Hippocampal formation (tissue), 2 donors: ENCODE data around the gene SLC9A5.

Experiments used
- DNase-seq, 2 donors: peaks; one replicate each; lab custom pipeline; 2025; lab: John Stamatoyannopoulos, UW

Gene SLC9A5

GRCh38 chr16:67238806-67239470 lies 9.8 kb upstream of the SLC9A5 start:
- DNase-seq = no peak

- DNase-seq = no peak
These were observed 8.3 kb upstream of the SLC9A5 start for GRCh38 chr16:67240506-67240905.

GRCh38 chr16:67241008-67241900 lies 7.5 kb upstream of the SLC9A5 start:
- no peak for DNase-seq

- DNase-seq = no peak
These were observed 6.5 kb upstream of the SLC9A5 start for GRCh38 chr16:67242138-67242730.

- DNase-seq = no peak
These were observed 5.3 kb upstream of the SLC9A5 start for GRCh38 chr16:67243481-67243880.

- peak; percentile 22 to 41 for DNase-seq
These were observed 4.2 kb upstream of the SLC9A5 start for GRCh38 chr16:67244387-67245185.

- DNase-seq = no peak
These were observed 3.6 kb upstream of the SLC9A5 start for GRCh38 chr16:67245186-67245585.

GRCh38 chr16:67245674-67246080 lies 3.1 kb upstream of the SLC9A5 start:
- DNase-seq = no peak

GRCh38 chr16:67246081-67246755 lies 2.6 kb upstream of the SLC9A5 start:
- DNase-seq = peak in 1 of 2 donors; percentile 45

GRCh38 chr16:67246756-67247191 lies 2.0 kb upstream of the SLC9A5 start:
- DNase-seq = no peak

GRCh38 chr16:67247192-67248072 lies 1.3 kb upstream of the SLC9A5 start, which contains the start of gene FHOD1:
TSS of gene FHOD1 (minus strand) at chr16:67247481. CDS start at chr16:67247410, 71 bp downstream.
- DNase-seq = peak; percentile 82 to 87

- no peak for DNase-seq
These were observed 742 bp upstream of the SLC9A5 start for GRCh38 chr16:67248073-67248400.

GRCh38 chr16:67249178-67250044 lies 632 bp downstream of the SLC9A5 start:
- no peak for DNase-seq

- DNase-seq = no peak
These were observed 1.2 kb downstream of the SLC9A5 start for GRCh38 chr16:67250045-67250327.

GRCh38 chr16:67252609-67253497 lies 4.1 kb downstream of the SLC9A5 start:
- DNase-seq = no peak

GRCh38 chr16:67254801-67255552 lies 6.2 kb downstream of the SLC9A5 start:
- no peak for DNase-seq

GRCh38 chr16:67255553-67256221 lies 6.9 kb downstream of the SLC9A5 start:
- DNase-seq = no peak
